ENCODE data around the gene LTBP2. TPM values are rescaled to one million over a fixed set of nuclear protein-coding genes. Genes with fewer than 3 reads are reported as not detected.

The LTBP2 gene
- total and polyA plus RNA-seq, 7 donors: 2.4 to 51.4 (median 11.8) TPM

DNA sequence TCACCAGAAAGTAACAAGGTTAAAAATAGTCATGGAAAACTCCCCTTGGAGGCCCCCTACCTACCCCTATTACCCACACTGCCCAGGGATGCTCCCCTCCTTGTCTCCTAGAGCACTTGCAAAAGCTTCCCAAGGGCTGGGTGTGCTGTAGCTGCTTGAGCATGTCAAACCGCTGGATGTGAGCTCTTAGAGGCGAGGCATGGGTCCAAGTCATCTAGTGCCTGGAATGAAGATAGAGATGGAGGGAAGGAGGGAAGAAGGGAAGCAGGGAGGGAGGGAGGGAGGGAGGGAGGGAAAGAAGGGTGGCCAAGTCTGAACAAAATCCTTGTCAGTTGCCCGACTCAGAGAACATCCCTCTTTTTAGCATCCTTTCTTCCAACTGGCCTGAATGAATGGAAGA lies 43.1 kb downstream of the LTBP2 start:
- TF ChIP-seq, protein P1, sequence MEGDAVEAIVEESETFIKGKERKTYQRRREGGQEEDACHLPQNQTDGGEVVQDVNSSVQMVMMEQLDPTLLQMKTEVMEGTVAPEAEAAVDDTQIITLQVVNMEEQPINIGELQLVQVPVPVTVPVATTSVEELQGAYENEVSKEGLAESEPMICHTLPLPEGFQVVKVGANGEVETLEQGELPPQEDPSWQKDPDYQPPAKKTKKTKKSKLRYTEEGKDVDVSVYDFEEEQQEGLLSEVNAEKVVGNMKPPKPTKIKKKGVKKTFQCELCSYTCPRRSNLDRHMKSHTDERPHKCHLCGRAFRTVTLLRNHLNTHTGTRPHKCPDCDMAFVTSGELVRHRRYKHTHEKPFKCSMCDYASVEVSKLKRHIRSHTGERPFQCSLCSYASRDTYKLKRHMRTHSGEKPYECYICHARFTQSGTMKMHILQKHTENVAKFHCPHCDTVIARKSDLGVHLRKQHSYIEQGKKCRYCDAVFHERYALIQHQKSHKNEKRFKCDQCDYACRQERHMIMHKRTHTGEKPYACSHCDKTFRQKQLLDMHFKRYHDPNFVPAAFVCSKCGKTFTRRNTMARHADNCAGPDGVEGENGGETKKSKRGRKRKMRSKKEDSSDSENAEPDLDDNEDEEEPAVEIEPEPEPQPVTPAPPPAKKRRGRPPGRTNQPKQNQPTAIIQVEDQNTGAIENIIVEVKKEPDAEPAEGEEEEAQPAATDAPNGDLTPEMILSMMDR (IDR thresholded peaks at IDR 0.05): no peak
- Histone ChIP-seq H3K36me3 (ENCODE audit: insufficient read depth in 1 of 2, low read depth in 1 of 2) (no peaks in the 10 kb centered on the region), H3K27me3 (ENCODE audit: insufficient read depth in 3 of 3, low read length in 2 of 3) (peaks cover 0 to 2% (median 0%) of the 10 kb centered on the region in 3 donors), H3K4me1 (peaks cover 6% of the 10 kb centered on the region), H3K9me3 (no peaks in the 10 kb centered on the region), H3K4me3 (no peak overlapping the region), H3K27ac (no peak overlapping the region)
- WGBS, 3 donors: 56 to 75% (median 64%) methylated on average over 3 of the region's 3 CpGs
- intact Hi-C loops (cut with DNase I): no loop called here
- ATAC-seq (no peak), DNase-seq (peak in 1 of 2 donors; percentile 41)

- H3K4me1 ChIP-seq: peaks cover 6% of the 10 kb centered on the region
- intact Hi-C loops (cut with DNase I): no loop called here
- H3K27ac ChIP-seq: no peak overlapping the region
These were observed 43.7 kb downstream of the LTBP2 start for GRCh38 chr14:74568380-74568649.

GRCh38 chr14:74567646-74568379 lies 44.2 kb downstream of the LTBP2 start:
- Histone ChIP-seq H3K9me3 (no peaks in the 10 kb centered on the region), H3K27ac (no peak overlapping the region), H3K27me3 (ENCODE audit: insufficient read depth in 3 of 3, low read length in 2 of 3) (peaks cover 0 to 2% (median 0%) of the 10 kb centered on the region in 3 donors), H3K36me3 (ENCODE audit: insufficient read depth in 1 of 2, low read depth in 1 of 2) (no peaks in the 10 kb centered on the region), H3K4me3 (no peak overlapping the region), H3K4me1 (peaks cover 4% of the 10 kb centered on the region)
- intact Hi-C loops (cut with DNase I): no loop called here
- WGBS, 3 donors: 84 to 89% (median 86%) methylated on average over 21 of the region's 21 CpGs
- TF ChIP-seq, protein P1 (IDR thresholded peaks at IDR 0.05): no peak
- no peak for ATAC-seq
- peak in 1 of 2 donors; percentile 45 for DNase-seq

More at GRCh38 chr14:74568380-74568649, 43.7 kb downstream of the LTBP2 start:
- H3K4me3 ChIP-seq: no peak overlapping the region
- WGBS, 3 donors: 67 to 79% (median 72%) methylated on average over 3 of the region's 3 CpGs
- H3K27me3 ChIP-seq (ENCODE audit: insufficient read depth in 3 of 3, low read length in 2 of 3): peaks cover 0 to 2% (median 0%) of the 10 kb centered on the region in 3 donors
- TF ChIP-seq, protein P1 (IDR thresholded peaks at IDR 0.05): no peak
- H3K36me3 ChIP-seq (ENCODE audit: insufficient read depth in 1 of 2, low read depth in 1 of 2): no peaks in the 10 kb centered on the region
- H3K9me3 ChIP-seq: no peaks in the 10 kb centered on the region
- no peak for ATAC-seq
- DNase-seq: no peak

- TF ChIP-seq, protein P1 (IDR thresholded peaks at IDR 0.05): no peak
- Histone ChIP-seq H3K4me1 (no peaks in the 10 kb centered on the region), H3K27ac (no peak overlapping the region), H3K27me3 (ENCODE audit: insufficient read depth in 3 of 3, low read length in 2 of 3) (peaks cover 0 to 2% (median 0%) of the 10 kb centered on the region in 3 donors), H3K9me3 (no peaks in the 10 kb centered on the region), H3K4me3 (no peak overlapping the region), H3K36me3 (ENCODE audit: insufficient read depth in 1 of 2, low read depth in 1 of 2) (no peaks in the 10 kb centered on the region)
- intact Hi-C loops (cut with DNase I): no loop called here
- ATAC-seq (no peak), DNase-seq (peak in 1 of 2 donors; percentile 42)
- 53 to 59% (median 57%) methylated on average over 8 to 9 of the region's 9 CpGs for WGBS, 3 donors
These were observed 44.8 kb downstream of the LTBP2 start for GRCh38 chr14:74567219-74567618.
